CD4-positive, alpha-beta T cell treated with Interleukin-4 for 4 hours (primary cell): ENCODE data around the gene MLEC.

Experiments used
- DNase-seq: peaks from one replicate; pipeline ENCODE4 v3.0.0-alpha.2; 2020

MLEC gene

DNA sequence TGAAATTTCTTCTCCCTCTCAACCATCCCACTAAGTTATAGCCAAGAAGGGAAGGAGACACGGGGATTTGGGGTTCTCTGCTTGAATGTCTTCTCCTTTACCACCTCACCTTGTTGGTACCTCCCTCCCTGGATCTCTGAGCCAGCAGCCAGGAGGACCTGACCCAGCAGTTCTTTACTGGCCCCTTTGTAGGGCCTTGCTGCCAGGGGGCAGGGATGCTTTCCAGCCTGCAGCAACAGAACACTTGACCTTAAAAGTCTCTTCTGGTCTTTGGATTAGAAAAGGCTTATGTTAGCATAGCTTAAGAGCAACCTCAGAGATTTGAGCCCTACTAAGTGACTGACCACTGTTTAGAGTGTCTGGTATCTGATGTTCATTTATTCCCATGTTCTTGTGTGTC, 10.4 kb downstream of the MLEC start:
- no peak for DNase-seq

- no peak for DNase-seq
These were observed 11.7 kb downstream of the MLEC start for GRCh38 chr12:120698665-120699064.

GRCh38 chr12:120699553-120699952, 12.6 kb downstream of the MLEC start:
- DNase-seq = no peak

DNA sequence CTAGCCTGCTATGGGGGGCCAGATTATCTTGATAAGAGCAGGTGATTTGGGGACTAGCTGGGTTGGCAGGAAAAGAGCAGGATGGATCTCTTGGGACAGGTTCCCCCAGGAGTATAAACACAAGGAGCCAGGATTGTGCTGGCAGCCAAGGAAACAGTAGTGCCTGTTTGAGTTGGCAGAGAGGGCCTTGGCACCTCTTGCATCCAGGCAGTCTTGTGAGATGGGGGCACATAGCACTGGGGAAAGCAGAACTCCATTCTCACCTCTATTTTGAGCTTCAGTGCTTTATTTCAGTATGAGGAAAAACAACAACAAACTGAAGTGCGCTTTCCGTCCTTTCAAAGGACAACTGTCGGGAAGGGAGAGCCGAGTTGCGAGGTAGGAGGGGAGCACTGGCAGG, 13.9 kb downstream of the MLEC start:
- DNase-seq = no peak

- no peak for DNase-seq
These were observed 15.7 kb downstream of the MLEC start for GRCh38 chr12:120702637-120703036.

GRCh38 chr12:120703311-120703942, 16.5 kb downstream of the MLEC start:
- DNase-seq = no peak

DNA sequence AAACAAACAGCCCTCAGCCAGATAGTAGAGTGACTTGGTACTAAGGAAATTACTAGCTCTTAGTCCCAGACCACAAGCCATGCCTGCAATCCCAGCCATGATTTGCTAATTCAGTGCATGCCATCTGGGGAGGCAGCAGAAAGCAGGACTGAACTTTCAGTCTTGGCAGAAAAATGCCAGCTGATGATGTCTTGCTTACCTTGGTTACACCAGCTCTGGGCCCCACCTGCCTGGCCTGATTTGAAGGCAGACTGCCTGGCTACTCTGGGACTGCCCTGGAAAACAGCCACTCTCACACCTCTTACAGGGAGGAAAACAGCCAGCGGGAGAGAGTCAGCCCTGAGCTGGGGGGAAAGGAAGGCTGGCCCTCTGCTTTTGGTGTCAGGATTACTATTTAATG, 18.7 kb downstream of the MLEC start:
- DNase-seq = no peak

DNA sequence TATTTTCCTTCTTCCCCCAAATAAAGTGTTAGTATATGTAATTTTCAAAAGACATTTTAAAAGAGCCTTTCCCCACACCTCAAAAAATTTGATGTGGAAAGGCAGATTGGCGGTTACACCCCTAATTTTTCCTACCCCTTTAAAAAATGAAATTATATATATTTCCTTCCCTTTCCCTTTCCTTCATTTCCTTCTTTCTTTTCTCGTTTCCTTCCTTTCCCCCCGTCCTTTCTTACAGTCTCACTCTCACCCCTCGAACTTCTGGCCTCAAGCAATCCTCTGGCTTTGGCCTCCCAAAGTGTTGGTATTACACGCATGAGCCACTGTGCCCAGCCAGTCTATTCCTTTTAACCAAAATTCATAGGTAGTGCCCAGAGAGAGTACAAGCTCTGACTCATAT, 19.1 kb downstream of the MLEC start:
- no peak for DNase-seq

DNA sequence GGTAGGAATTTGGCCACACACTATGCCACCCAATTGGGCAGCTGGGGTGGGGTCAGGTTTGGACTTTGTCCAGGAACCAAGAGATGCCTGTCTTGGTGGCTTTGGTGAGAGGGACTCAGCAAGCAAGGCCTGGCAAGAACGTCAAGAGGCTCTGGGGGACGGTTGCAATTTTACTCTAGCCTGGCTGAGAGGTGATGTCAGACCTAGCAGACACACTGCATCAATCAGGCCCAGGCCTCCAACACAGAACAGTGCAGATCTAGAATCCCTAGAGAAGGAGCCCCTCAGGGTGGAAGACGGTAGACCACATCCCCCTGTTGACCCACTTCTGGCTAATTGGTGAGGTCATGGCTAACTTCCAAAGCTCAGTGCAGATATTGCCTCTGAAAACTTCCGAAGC, 21.7 kb downstream of the MLEC start:
- no peak for DNase-seq

DNA sequence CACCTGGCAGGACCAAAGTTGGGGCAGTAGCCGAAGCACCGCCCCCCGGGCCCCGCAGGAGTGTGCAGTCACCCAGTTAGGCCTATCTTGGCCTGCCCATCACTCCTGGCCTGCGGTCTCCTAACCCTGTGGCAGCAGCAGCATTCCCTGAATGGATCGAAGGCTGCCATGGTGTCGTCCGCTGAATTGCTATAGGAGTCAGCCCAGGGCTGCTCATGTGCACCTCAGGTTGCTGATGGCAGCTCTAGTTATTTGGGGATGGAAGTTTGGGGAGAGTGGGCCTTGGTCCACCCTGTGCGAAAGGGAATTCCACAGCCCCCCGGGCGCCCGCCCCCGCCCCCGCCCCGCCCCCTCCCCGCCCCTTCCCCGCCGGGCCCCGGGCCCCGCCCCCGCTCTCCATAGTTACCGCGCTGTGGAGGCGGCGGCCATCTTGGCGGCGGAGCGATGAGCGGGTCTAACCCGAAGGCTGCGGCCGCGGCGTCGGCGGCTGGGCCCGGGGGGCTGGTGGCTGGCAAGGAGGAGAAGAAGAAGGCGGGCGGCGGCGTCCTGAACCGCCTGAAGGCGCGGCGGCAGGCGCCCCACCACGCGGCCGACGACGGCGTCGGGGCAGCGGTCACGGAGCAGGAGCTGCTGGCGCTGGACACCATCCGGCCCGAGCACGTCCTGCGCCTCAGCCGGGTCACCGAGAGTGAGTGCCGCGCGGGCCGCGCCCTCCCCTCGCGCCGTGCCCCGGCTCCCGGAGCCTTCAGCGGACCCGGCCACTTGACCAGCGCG, 23.3 kb downstream of the MLEC start, which contains the start of gene UNC119B:
UNC119B (plus strand) TSS at position 428 of the 774 bp plus-strand sequence; CDS start at position 445, 17 bp downstream.
- peak; percentile 55 for DNase-seq

DNA sequence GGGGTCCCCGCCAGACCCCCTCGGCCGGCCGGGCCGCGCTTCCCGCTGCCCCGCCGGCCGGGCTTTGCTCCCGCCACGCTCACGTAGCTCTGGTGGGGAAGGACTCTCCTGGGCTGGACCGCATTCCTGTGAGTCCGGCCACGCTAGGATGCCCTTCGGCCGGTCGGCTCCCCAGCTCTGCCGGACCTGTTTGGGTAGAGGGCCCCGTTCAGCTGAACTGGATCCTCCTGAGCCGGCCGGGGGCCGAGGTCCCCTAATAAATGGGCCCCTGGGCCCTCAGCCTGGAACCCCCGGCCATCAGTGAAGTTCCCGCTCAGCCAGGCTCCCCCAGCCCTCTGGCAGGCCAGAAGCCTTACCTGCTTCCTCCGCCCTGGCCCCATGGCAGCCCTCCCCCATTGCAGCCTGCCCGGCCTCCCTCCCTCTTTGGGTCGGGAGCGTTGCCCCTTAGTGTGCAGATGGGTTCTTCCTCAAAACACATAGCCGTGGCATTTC, 23.9 kb downstream of the MLEC start:
- DNase-seq = peak; percentile 22

DNA sequence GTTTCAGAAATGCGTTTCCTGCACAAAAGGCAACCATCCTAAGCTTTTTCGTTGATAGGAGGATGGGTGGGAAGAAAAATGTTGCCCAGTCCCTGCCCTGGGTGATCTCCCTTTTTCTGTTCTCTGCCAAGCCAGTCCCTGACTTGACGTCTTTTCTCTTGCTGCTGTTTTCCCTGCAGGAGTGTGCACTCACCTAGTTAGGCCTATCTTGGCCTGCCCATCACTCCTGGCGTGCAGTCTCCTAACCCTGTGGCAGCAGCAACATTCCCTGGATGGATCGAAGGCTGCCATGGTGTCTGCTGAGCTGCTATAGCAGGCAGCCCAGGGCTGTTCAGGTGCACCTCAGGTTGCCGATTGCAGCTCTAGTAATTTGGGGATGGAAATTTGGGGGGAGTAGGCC, 24.5 kb downstream of the MLEC start:
- no peak for DNase-seq

GRCh38 chr12:120712610-120713009, 25.7 kb downstream of the MLEC start:
- no peak for DNase-seq

- peak; percentile 84 for DNase-seq
These were observed 27.0 kb downstream of the MLEC start for GRCh38 chr12:120713861-120714482.

GRCh38 chr12:120718055-120718454, 31.1 kb downstream of the MLEC start:
- no peak for DNase-seq

- DNase-seq = no peak
These were observed 32.1 kb downstream of the MLEC start for GRCh38 chr12:120719072-120719471.

GRCh38 chr12:120719496-120720233, 32.7 kb downstream of the MLEC start:
- no peak for DNase-seq

GRCh38 chr12:120720234-120720986, 33.5 kb downstream of the MLEC start:
- DNase-seq = no peak

DNA sequence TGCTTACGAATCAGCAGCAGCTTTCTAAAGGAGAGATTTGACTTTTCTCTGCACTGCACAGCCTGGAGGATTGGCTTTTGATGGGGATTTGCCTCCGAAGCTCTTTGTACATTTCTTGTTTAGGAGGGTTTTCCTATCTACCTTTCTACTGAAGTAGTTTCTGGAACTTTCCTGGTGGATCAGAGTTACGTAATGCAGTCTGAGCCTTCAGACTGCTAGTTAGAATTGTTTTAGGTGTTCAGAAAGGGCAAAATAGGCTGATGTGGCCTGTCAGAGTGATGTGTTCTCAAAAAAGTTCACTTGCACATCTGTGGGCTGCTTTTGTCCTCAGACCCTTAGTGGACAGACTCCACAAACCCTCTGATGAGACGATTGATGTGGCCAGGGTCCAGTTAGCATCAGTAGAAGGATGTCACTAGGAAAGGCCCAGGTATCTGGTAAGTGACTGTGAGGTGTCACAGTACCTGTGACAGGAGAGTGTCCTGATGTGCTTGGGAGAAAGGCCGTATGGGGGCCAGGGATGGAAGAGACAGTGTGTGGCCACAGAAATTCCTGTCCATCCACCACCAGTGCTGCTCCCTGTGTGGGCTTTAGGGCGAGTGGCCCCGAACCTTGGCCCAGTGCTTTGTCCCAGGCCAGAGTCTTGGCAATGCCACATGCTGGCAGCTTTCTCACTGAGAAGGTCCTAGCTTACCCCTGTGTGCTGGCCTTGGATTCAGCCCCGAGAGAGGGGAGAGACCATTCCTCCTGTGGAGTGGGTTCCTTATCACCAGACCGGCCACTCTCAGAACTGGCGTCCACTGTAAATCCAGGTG, 34.2 kb downstream of the MLEC start:
- DNase-seq = no peak

DNA sequence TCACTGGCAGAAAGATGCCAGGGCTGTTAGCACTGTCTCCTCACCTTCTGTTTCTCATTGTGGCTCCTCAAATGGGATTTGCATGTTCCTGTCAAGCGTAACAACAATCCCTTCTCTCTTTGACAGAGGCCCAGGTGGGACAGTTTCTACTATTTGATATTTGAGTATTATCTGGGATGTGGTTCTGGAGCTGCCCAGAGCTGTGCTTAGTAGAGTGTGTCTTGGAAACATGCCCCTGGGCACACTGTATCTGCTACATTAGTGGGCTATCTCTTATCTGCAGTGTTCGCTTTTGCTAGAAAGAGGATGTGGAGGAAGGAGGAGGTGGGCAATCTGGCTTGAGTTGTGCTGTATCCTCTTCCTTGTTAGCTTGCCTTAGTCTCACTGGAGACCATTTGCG, 34.9 kb downstream of the MLEC start:
- DNase-seq = no peak

- DNase-seq = no peak
These were observed 35.8 kb downstream of the MLEC start for GRCh38 chr12:120722784-120723183.

- DNase-seq = no peak
These were observed 37.8 kb downstream of the MLEC start for GRCh38 chr12:120724720-120725119.
